ENCODE measurements around the gene LRIT3. TPM values are rescaled to one million over a fixed set of nuclear protein-coding genes. Genes with fewer than 3 reads are reported as not detected.
"Not testable (repeated sequence)": the region's sequence is repeated elsewhere in the genome, so short reads cannot be mapped to it uniquely, and the experiment has no call there.

LRIT3 gene
- total RNA-seq, 2 experiments from 2014 or later: 0.16 TPM

DNA sequence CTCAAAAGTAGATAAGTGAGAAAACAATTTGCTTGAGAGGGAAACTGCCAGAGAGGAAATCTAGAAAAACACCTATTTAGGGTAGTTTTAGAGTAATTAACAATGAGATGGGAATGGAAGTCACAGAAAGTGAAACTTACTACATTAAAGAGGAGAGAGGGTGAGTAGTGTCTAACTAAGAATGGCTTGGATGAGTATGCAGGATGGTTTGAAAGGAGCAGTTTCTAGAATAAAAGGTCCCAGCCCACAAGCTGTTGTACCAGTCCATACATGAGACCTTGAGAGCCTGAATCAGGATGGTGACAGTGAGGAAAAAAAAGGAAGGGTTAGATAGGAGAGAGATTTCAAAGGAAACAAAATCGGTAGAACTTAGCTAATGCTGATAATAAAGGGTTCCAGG, 31.0 kb upstream of the LRIT3 start:
- ChIA-PET POLR2A (interaction anchor here (0.6 kb wide), 1 partner anchor 281 kb away, joined by 3 read pairs; no protein-coding TSS in a partner anchor), CTCF (interaction anchor here (0.7 to 1.0 kb wide), 4 partner anchors 9 to 384 kb away, joined by 3 to 4 read pairs (median 3); no protein-coding TSS in a partner anchor)
- H3K27ac Mint-ChIP-seq: peak overlapping the region; percentile 98
- DNase-seq: no peak
- H3K27me3 Mint-ChIP-seq (ENCODE audit: low read depth): no peaks in the 10 kb centered on the region
- peaks cover 56% of the 10 kb centered on the region for H3K36me3 Mint-ChIP-seq (ENCODE audit: low read depth)
- ATAC-seq: no peak
- no peaks in the 10 kb centered on the region for H3K9me3 Mint-ChIP-seq (ENCODE audit: insufficient read depth)
- H3K4me1 Mint-ChIP-seq (ENCODE audit: low read depth): peaks cover 47% of the 10 kb centered on the region
- H3K4me3 Mint-ChIP-seq: peak overlapping the region; percentile 99

DNA sequence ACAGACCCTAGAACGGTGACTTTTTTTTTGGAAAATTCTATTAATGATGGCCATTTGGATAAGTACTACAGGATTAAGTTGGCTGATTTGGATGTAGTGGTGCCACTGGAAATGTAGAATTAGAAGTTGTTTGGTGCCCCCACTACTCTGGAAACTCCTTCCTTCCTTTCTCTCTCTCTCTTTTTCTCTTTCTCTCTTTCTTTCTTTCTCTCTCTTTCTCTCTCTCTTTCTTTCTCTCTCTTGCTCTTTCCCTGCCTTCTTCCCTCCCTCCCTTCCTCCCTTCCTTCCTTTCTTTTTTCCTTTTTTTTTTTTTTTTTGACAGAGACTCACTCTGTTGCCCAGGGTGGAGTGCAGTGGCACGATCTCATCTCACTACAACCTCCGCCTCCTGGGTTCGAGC, 29.6 kb upstream of the LRIT3 start:
- POLR2A ChIA-PET: no interaction called here
- no peak overlapping the region for H3K4me3 Mint-ChIP-seq
- ATAC-seq (no peak), DNase-seq (no peak)
- peaks cover 58% of the 10 kb centered on the region for H3K36me3 Mint-ChIP-seq (ENCODE audit: low read depth)
- H3K9me3 Mint-ChIP-seq (ENCODE audit: insufficient read depth): no peaks in the 10 kb centered on the region
- H3K27me3 Mint-ChIP-seq (ENCODE audit: low read depth): no peaks in the 10 kb centered on the region
- H3K4me1 Mint-ChIP-seq (ENCODE audit: low read depth): peaks cover 44% of the 10 kb centered on the region
- CTCF ChIA-PET: interaction anchor here (2.6 kb wide), 1 partner anchor 385 kb away, joined by 9 read pairs; the partner anchor contains the start of gene SEC24B
- peak overlapping the region; percentile 14 for H3K27ac Mint-ChIP-seq

DNA sequence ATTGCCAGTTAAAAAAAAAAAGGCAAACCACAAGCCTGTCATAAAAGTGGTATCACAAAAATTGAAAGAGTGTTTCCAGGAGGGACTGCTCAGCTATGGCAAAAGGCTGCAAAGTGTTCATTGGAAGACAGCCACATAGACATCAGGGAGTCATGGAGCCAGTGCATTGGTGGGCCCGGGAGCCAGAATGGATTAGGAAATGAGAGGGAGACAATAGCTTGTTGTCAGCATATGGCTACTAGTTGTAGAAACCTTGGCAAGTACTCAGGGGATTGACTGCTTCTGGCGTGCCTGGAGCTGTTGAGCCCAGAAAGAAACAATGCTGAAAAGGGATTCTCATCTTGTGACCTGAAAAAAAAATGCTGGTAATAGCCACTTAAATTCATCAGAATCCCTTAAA, 27.3 kb upstream of the LRIT3 start:
- H3K4me1 Mint-ChIP-seq (ENCODE audit: low read depth): peaks cover 38% of the 10 kb centered on the region
- H3K9me3 Mint-ChIP-seq (ENCODE audit: insufficient read depth): no peaks in the 10 kb centered on the region
- no peak for DNase-seq
- H3K27ac Mint-ChIP-seq: no peak overlapping the region
- H3K4me3 Mint-ChIP-seq: no peak overlapping the region
- CTCF ChIA-PET: interaction anchor here (1.1 to 2.6 kb wide), 2 partner anchors 16 to 387 kb away, joined by 3 to 9 read pairs; partner anchors contain the start of gene SEC24B
- no peak for ATAC-seq
- POLR2A ChIA-PET: no interaction called here
- H3K36me3 Mint-ChIP-seq (ENCODE audit: low read depth): peaks cover 64% of the 10 kb centered on the region
- no peaks in the 10 kb centered on the region for H3K27me3 Mint-ChIP-seq (ENCODE audit: low read depth)

DNA sequence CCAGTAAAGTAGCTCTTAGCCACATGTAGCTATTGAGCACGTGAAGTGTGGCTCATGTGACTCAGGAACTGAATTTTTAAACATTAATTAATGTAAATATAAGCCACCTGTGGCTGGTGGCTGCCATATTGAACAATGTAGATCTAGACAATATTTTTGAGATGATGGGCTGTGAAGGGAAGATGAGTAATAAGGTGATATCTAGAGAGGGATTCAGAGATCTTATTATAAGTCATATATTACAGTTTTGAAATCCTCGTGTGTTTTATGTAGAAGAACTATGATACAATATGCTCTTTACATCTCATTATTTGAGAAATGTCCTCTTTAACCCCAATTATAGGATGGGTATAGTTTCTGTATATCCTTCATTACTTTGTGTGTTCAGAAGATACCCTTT, 26.7 kb upstream of the LRIT3 start:
- ChIA-PET CTCF (interaction anchor here (1.1 kb wide), 1 partner anchor 17 kb away, joined by 3 read pairs; no protein-coding TSS in a partner anchor), POLR2A (no interaction called here)
- no peaks in the 10 kb centered on the region for H3K27me3 Mint-ChIP-seq (ENCODE audit: low read depth)
- no peak overlapping the region for H3K4me3 Mint-ChIP-seq
- ATAC-seq (no peak), DNase-seq (no peak)
- H3K36me3 Mint-ChIP-seq (ENCODE audit: low read depth): peaks cover 57% of the 10 kb centered on the region
- H3K27ac Mint-ChIP-seq: no peak overlapping the region
- no peaks in the 10 kb centered on the region for H3K9me3 Mint-ChIP-seq (ENCODE audit: insufficient read depth)
- peaks cover 35% of the 10 kb centered on the region for H3K4me1 Mint-ChIP-seq (ENCODE audit: low read depth)

DNA sequence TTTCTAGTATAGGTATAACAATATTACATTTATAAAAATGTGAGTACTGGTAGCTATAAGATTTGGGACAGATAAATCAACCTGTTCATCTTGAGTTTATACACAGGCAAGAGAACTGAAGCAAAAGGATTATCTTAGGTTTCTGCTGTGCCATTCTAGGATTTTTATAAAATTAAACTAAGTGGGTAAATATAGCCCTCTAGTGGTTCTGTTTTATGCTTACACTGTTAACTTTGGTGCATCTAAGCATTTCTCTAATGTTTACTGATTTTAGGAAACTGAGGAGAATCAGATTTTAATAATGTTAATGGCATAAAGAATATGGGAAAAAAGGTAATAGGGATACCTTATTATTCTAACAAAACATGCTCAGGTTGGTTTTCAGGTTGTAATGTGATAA, 21.2 kb upstream of the LRIT3 start:
- DNase-seq (no peak), ATAC-seq (no peak)
- POLR2A ChIA-PET: no interaction called here
- no peaks in the 10 kb centered on the region for H3K4me1 Mint-ChIP-seq (ENCODE audit: low read depth)
- no peaks in the 10 kb centered on the region for H3K9me3 Mint-ChIP-seq (ENCODE audit: insufficient read depth)
- H3K4me3 Mint-ChIP-seq: no peak overlapping the region
- no peaks in the 10 kb centered on the region for H3K27me3 Mint-ChIP-seq (ENCODE audit: low read depth)
- peaks cover 17% of the 10 kb centered on the region for H3K36me3 Mint-ChIP-seq (ENCODE audit: low read depth)
- H3K27ac Mint-ChIP-seq: no peak overlapping the region
- CTCF ChIA-PET: interaction anchor here (0.7 to 4.0 kb wide), 15 partner anchors 8 to 437 kb away, joined by 3 to 20 read pairs (median 4); partner anchors contain the start of genes CASP6, GAR1 and SEC24B

DNA sequence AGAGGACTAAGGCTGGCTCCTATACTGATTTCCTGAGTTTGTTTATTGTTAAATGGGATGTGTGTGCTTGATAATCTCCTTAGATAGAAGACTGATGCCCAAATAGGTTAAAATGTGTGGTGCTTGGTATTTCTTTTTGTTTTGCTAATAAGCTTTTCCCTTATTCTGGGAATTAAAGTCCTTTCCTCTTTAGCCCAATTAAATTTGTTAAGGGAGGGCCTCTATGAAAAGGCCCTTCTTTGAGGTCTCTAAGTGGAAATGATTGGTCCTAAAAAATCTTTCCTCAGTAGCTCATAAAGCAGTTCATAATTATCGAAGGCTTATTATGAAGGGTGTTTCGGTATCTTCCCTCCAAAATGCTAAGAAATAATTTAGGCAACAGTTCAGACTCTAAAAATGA, 20.2 kb upstream of the LRIT3 start, which contains the start of gene RRH:
RRH (plus strand) TSS at position 301 of the 400 bp plus-strand sequence; CDS start at position 357, 56 bp downstream.
- POLR2A ChIA-PET: no interaction called here
- Mint-ChIP-seq H3K27me3 (ENCODE audit: low read depth) (no peaks in the 10 kb centered on the region), H3K9me3 (ENCODE audit: insufficient read depth) (no peaks in the 10 kb centered on the region), H3K4me3 (no peak within 1 kb of the TSS), H3K36me3 (ENCODE audit: low read depth) (peaks cover 12% of the 10 kb centered on the region), H3K27ac (no peak within 1 kb of the TSS), H3K4me1 (ENCODE audit: low read depth) (no peaks in the 10 kb centered on the region)
- CTCF ChIA-PET: interaction anchor here (0.7 to 4.0 kb wide), 8 partner anchors 13 to 685 kb away, joined by 3 to 20 read pairs (median 4); partner anchors contain the start of genes CASP6 and GAR1
- no peak for ATAC-seq
- DNase-seq: no peak

DNA sequence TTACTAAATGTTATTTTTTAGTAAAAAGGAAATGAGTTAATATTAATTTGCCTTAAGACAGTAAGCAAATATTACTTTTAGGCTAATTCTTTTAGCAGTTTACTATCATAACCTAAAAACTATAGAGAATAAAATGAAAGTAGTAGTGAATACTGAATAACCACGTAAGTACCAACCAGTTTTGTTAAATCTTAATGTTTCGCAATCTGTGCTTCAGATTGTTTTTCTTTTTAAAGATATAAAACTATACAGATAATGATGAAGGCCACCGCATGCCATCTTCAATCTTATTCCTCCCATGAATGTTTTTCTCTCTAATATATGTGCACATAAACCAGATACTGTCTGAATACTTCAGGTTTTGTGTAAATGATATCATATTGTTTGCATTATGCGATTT, 14.2 kb upstream of the LRIT3 start:
- DNase-seq (no peak), ATAC-seq (no peak)
- ChIA-PET CTCF (no interaction called here), POLR2A (no interaction called here)
- Mint-ChIP-seq H3K27me3 (ENCODE audit: low read depth) (no peaks in the 10 kb centered on the region), H3K4me3 (no peak overlapping the region), H3K9me3 (ENCODE audit: insufficient read depth) (no peaks in the 10 kb centered on the region), H3K36me3 (ENCODE audit: low read depth) (no peaks in the 10 kb centered on the region), H3K4me1 (ENCODE audit: low read depth) (no peaks in the 10 kb centered on the region), H3K27ac (no peak overlapping the region)

DNA sequence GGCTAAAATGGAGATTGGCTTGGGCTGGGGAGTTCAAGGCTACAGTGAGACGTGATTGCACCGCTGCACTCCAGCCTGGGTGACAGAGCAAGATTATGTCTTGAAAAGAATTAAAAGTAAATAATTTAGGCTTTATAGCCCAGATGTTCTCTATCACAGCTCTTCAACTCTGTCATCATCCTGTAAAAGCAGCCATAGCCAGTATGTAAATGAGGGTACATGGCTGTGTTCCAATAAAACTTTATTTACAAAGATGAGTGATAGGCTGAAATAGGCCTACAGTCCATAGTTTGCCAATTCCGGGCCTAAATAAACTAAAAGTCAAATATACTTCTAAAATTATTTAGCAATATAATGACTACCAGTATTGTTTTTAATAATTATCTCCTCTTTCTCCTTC, 10.9 kb upstream of the LRIT3 start:
- ChIA-PET CTCF (no interaction called here), POLR2A (no interaction called here)
- Mint-ChIP-seq H3K27me3 (ENCODE audit: low read depth) (no peaks in the 10 kb centered on the region), H3K27ac (no peak overlapping the region), H3K9me3 (ENCODE audit: insufficient read depth) (no peaks in the 10 kb centered on the region), H3K4me1 (ENCODE audit: low read depth) (no peaks in the 10 kb centered on the region), H3K36me3 (ENCODE audit: low read depth) (no peaks in the 10 kb centered on the region), H3K4me3 (no peak overlapping the region)
- no peak for ATAC-seq
- no peak for DNase-seq

DNA sequence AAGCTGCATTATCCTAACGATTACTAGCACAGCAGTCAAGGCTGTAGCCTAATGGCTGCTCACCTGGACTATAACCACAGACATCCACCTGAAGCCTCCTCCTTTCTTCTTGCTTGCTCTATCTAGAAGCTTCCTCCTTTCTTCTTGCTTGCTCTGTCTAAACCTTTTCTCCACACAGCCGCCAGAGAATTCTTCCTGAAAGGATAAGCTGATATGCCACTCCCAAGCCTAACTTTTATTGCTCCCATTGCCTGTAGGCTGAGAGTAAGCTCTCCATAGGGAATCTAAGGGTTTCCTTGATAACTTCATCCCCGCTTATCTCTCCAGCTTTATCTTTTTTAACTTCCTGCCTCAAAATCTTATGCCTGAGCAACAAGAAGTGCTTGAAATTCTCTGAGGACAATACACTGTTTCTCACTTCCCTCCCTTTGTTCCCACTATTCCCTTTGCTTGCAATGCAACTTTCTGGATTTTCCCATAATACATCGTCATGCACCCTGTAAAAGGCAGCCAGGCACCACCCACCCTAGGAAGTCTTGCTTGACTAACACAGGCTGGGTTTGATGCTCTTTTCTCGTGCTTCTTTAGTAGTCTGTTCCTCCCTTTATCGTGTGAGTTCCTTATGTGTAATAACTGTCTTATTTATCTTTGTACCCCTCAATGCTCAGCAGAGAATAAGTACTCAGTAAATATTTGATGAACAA, 1.4 kb upstream of the LRIT3 start:
- Mint-ChIP-seq H3K27me3 (ENCODE audit: low read depth) (no peaks in the 10 kb centered on the region), H3K4me3 (no peak overlapping the region), H3K4me1 (ENCODE audit: low read depth) (no peaks in the 10 kb centered on the region), H3K27ac (no peak overlapping the region), H3K36me3 (ENCODE audit: low read depth) (no peaks in the 10 kb centered on the region), H3K9me3 (ENCODE audit: insufficient read depth) (no peaks in the 10 kb centered on the region)
- DNase-seq (no peak), ATAC-seq (no peak)
- ChIA-PET CTCF (interaction anchor here (0.7 kb wide), 1 partner anchor 991 kb away, joined by 3 read pairs; no protein-coding TSS in a partner anchor), POLR2A (no interaction called here)

DNA sequence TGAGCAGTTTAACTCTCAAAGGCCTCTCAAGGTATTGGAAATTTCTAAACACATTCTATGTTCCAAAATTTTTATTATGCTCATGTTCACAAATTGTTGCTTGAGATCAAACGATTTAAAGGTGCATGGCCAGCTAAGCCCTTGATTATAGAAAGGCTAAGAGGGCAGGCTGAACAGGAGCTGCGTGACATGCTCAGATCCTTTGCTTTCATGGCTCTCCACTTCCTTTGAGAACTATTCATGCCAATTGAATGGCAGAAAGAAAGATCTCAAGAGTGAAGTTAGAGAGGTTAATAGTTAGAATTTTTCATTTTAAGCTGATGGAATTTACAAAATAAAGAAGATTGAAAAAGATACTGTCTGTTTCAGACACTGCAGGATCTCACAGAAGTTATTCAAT, 594 bp downstream of the LRIT3 start:
- Mint-ChIP-seq H3K9me3 (ENCODE audit: insufficient read depth) (no peaks in the 10 kb centered on the region), H3K4me1 (ENCODE audit: low read depth) (no peaks in the 10 kb centered on the region), H3K4me3 (no peak overlapping the region), H3K36me3 (ENCODE audit: low read depth) (no peaks in the 10 kb centered on the region), H3K27me3 (ENCODE audit: low read depth) (no peaks in the 10 kb centered on the region), H3K27ac (no peak overlapping the region)
- ChIA-PET CTCF (no interaction called here), POLR2A (no interaction called here)
- ATAC-seq (no peak), DNase-seq (no peak)

DNA sequence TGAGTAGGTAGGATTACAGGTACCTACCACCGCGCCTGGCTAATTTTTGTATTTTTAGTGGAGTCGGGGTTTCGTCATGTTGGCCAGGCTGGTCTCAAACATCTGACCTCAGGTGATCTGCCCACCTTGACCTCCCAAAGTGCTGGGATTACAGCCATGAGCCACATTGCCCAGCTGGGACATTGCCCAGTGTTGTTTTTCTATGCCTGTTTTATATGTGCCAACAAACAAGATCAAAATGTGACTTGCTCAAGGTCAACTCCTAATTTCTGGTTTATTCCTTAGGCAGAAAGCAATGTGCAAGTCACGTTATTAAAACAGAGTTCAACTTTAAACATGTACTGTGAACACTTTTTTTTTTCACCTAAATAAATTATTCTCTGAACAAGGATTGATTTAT, 2.7 kb downstream of the LRIT3 start:
- no peak overlapping the region for H3K27ac Mint-ChIP-seq
- H3K27me3 Mint-ChIP-seq (ENCODE audit: low read depth): no peaks in the 10 kb centered on the region
- H3K4me3 Mint-ChIP-seq: no peak overlapping the region
- H3K36me3 Mint-ChIP-seq (ENCODE audit: low read depth): no peaks in the 10 kb centered on the region
- ATAC-seq: no peak
- H3K9me3 Mint-ChIP-seq (ENCODE audit: insufficient read depth): no peaks in the 10 kb centered on the region
- no peak for DNase-seq
- ChIA-PET CTCF (no interaction called here), POLR2A (no interaction called here)
- no peaks in the 10 kb centered on the region for H3K4me1 Mint-ChIP-seq (ENCODE audit: low read depth)

DNA sequence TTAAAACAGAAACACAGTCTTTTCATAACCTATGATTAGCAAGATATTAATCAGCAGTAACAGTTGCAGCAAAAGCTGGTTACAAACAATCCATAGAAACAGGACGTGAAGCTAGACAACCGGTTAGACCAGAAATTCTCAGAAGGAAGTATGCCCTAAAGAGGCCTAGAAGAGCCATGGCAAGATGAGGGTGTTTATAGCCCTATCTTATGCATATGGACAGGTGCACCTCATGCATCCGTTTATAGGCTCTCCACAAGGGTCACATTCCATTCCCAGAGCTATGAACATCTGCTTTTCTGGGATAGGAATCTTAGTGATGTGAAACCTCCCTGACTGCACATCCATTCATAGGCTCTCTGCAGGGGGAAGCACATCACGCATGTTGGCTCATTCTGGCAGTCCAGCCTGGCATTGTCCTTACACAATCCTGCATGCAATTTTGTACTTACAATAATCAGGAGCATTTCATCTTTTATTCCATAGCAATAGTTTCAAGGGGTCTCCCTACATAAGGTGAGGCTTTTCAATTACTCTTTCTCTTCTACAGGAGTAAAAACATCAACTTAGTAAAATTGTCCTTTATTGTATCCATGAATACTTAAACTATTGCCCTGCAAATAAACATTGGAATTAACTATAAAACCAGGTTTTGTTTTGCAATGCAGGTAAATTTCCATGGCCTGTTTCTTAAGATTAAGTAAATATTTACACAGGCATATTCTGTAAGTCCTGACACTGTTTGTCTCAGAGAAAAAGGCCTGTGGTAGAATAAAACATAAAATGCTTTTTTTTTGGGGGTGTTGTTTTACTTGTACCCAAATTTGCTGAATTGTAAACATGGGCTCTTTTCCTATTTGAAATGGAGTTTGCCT, 11.8 kb downstream of the LRIT3 start:
- ATAC-seq; H3K4me3 Mint-ChIP-seq; DNase-seq; POLR2A ChIA-PET; H3K27me3 Mint-ChIP-seq (ENCODE audit: low read depth); H3K4me1 Mint-ChIP-seq (ENCODE audit: low read depth); H3K27ac Mint-ChIP-seq; CTCF ChIA-PET; H3K36me3 Mint-ChIP-seq (ENCODE audit: low read depth): not testable (repeated sequence)
- H3K9me3 Mint-ChIP-seq (ENCODE audit: insufficient read depth): peaks cover 10% of the 10 kb centered on the region

Measured in activated CD8-positive, alpha-beta T cell treated with anti-CD3 and anti-CD28 coated beads, Interleukin-2, amount 10 ng/mL, durations not matched to agents 7 days and 5 days (primary cell).